Parathyroid adenoma (tissue), 2 donors: ENCODE data around the gene APRT.
"Not testable (repeated sequence)": the region's sequence is repeated elsewhere in the genome, so short reads cannot be mapped to it uniquely, and the experiment has no call there.

Source experiments
- H2AFZ ChIP-seq: fragments of 300-600 bp; sonication (generic); one replicate; pipeline ENCODE4 v1.7.0; 2017; ENCODE audit warnings: antibody characterized with exemption, mild to moderate bottlenecking
- H3K27ac ChIP-seq: fragments of 300-600 bp; sonication (generic); one replicate; pipeline ENCODE4 v1.7.0; 2017
- H3K27me3 ChIP-seq: fragments of 300-600 bp; sonication (generic); one replicate; pipeline ENCODE4 v1.7.0; 2017; ENCODE audit warnings: low read length; ENCODE audit not compliant: control insufficient read depth, insufficient read depth
- H3K36me3 ChIP-seq: fragments of 300-600 bp; sonication (generic); one replicate; pipeline ENCODE4 v1.7.0; 2017; ENCODE audit warnings: low read length; ENCODE audit not compliant: control insufficient read depth, insufficient read depth
- H3K4me1 ChIP-seq: fragments of 300-600 bp; sonication (generic); one replicate; pipeline ENCODE4 v1.7.0; 2017; ENCODE audit warnings: control low read depth
- H3K4me2 ChIP-seq: fragments of 300-600 bp; sonication (generic); one replicate; pipeline ENCODE4 v1.7.0; 2017; ENCODE audit warnings: low read length
- H3K4me3 ChIP-seq: fragments of 300-600 bp; sonication (generic); one replicate; pipeline ENCODE4 v1.7.0; 2017; ENCODE audit warnings: low read depth, low read length
- H3K79me2 ChIP-seq: fragments of 300-600 bp; sonication (generic); one replicate; pipeline ENCODE4 v1.7.0; 2017; ENCODE audit warnings: control low read depth
- H3K9ac ChIP-seq: fragments of 300-600 bp; sonication (generic); one replicate; pipeline ENCODE4 v1.7.0; 2017; ENCODE audit warnings: mild to moderate bottlenecking
- H3K9me3 ChIP-seq: fragments of 300-600 bp; sonication (generic); one replicate; pipeline ENCODE4 v1.7.0; 2017; ENCODE audit warnings: low read length; ENCODE audit not compliant: control insufficient read depth
- CTCF ChIP-seq: fragments of 300-600 bp; sonication (generic); IDR thresholded peaks from one replicate; pipeline ENCODE4 v1.7.0; 2017; ENCODE audit warnings: antibody characterized with exemption, mild to moderate bottlenecking
- donor health status: primary hyperparathyroidism.

APRT gene

DNA sequence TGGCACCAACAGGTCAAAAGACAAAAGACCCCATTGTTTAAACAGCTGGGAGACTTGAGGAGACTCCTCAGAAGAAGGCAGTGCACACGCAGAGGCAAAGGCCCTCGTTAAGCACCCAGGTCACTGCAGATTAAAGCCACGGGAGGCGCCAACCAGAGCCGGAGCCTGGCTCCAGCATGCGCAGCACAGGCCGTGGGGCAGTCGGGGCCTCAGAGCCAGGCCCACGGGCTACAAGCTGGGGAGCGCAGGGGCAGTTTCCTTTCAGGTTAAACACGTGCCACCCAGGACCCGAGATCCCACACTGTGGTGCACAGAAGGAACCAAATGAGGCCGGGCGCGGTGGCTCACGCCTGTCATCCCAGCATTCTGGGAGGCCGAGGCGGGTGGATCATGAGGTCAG is 35.9 kb downstream of the APRT start:
- Histone ChIP-seq H3K9me3 (no peaks in the 10 kb centered on the region), H3K36me3 (no peaks in the 10 kb centered on the region), H3K4me3 (no peak overlapping the region), H3K27ac (no peak overlapping the region), H3K27me3 (no peaks in the 10 kb centered on the region), H3K9ac (no peak overlapping the region), H2AFZ (no peak overlapping the region), H3K4me1 (peaks cover 6% of the 10 kb centered on the region), H3K79me2 (peaks cover 10% of the 10 kb centered on the region), H3K4me2 (no peak overlapping the region)
- no peak for TF ChIP-seq CTCF

DNA sequence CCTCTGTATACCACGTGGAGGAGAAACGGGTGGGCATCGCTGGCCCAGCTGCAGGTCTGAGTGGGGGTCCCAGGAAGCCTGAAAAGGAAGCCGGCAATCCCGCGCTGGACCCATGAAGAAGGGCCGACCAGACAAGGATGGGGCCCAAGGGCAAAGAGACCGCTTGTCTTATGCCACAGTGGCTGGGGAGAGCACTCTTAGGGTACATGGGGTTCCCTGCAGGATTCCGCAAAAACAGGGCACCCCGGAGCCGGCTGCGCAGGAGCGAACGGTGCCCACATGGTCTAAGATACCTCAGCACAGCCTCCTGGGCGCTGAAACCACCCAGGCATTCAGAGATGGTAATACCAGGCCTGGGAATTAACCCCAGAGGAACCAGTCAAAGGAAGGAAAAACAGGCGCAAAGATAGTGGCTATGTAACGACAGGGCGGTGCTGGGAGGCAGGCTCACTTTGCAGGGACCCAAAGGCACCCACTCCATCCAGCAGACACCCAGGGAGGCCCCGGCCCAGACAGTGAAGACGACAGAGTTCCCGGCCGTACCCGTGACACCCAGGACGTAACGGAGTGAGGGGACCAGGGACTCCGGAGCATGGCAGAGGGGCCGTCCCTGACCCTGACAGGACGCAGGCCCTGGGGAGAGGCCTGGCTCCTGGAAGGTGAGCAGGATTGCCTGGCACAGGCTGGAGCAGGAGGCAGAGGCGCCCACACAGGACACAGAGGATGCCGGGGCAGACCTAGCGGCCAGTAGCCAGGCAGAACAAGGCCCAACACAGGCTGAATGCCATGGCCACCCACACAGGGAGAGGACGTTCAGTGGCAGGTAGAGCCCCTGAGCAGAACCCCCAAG is 37.0 kb downstream of the APRT start:
- Histone ChIP-seq H2AFZ (no peak overlapping the region), H3K9me3 (no peaks in the 10 kb centered on the region), H3K79me2 (peaks cover 15% of the 10 kb centered on the region), H3K4me2 (no peak overlapping the region), H3K4me1 (peaks cover 13% of the 10 kb centered on the region), H3K4me3 (no peak overlapping the region), H3K36me3 (no peaks in the 10 kb centered on the region), H3K9ac (no peak overlapping the region), H3K27ac (no peak overlapping the region), H3K27me3 (no peaks in the 10 kb centered on the region)
- TF ChIP-seq CTCF = no peak

GRCh38 chr16:88773812-88774291 is 37.9 kb downstream of the APRT start:
- no peak overlapping the region for H3K9ac ChIP-seq
- H3K27ac ChIP-seq = no peak overlapping the region
- no peaks in the 10 kb centered on the region for H3K9me3 ChIP-seq
- H3K27me3 ChIP-seq = no peaks in the 10 kb centered on the region
- H3K79me2 ChIP-seq = peaks cover 11% of the 10 kb centered on the region
- H3K36me3 ChIP-seq = no peaks in the 10 kb centered on the region
- peaks cover 13% of the 10 kb centered on the region for H3K4me1 ChIP-seq
- H3K4me2 ChIP-seq = no peak overlapping the region
- H3K4me3 ChIP-seq = no peak overlapping the region
- TF ChIP-seq CTCF = no peak
- no peak overlapping the region for H2AFZ ChIP-seq

- Histone ChIP-seq H3K27ac (no peak overlapping the region), H3K4me1 (peaks cover 13% of the 10 kb centered on the region), H3K9me3 (no peaks in the 10 kb centered on the region), H3K9ac (no peak overlapping the region), H3K79me2 (peaks cover 12% of the 10 kb centered on the region), H2AFZ (no peak overlapping the region), H3K4me3 (no peak overlapping the region), H3K27me3 (no peaks in the 10 kb centered on the region), H3K36me3 (no peaks in the 10 kb centered on the region), H3K4me2 (no peak overlapping the region)
- no peak for TF ChIP-seq CTCF
Observed at GRCh38 chr16:88772871-88773811, 38.6 kb downstream of the APRT start.

- H3K4me1 ChIP-seq = peaks cover 13% of the 10 kb centered on the region
- H3K79me2 ChIP-seq = peaks cover 15% of the 10 kb centered on the region
- H3K27me3 ChIP-seq, H3K36me3 ChIP-seq, H3K4me3 ChIP-seq, H3K9ac ChIP-seq, H3K9me3 ChIP-seq, H2AFZ ChIP-seq, H3K4me2 ChIP-seq, H3K27ac ChIP-seq: not testable (repeated sequence)
Observed at GRCh38 chr16:88771781-88772180, 39.9 kb downstream of the APRT start.
